Measurements from ENCODE around the gene RNF181.

The RNF181 gene

GRCh38 chr2:85549826-85550225, 45.7 kb upstream of the RNF181 start:
- DNase-seq (ENCODE audit: low spot score): no peak
- TF ChIP-seq CTCF (IDR thresholded peaks at IDR 0.05; ENCODE audit: extremely low read depth, insufficient read depth, missing control alignments): no peak
- in situ Hi-C loops (cut with MboI; ENCODE audit: low pct_unique_long_range_greater_than_20kb, low sequenced_read_pairs, unreplicated experiment): loop anchor here (5.0 kb wide), 1 partner anchor 128 kb away; no protein-coding TSS in a partner anchor

- in situ Hi-C loops (cut with MboI; ENCODE audit: low pct_unique_long_range_greater_than_20kb, low sequenced_read_pairs, unreplicated experiment): loop anchor here (5.0 kb wide), 1 partner anchor 128 kb away; no protein-coding TSS in a partner anchor
- DNase-seq (ENCODE audit: low spot score): no peak
- no peak for TF ChIP-seq CTCF (IDR thresholded peaks at IDR 0.05; ENCODE audit: extremely low read depth, insufficient read depth, missing control alignments)
These were observed 45.1 kb upstream of the RNF181 start for GRCh38 chr2:85550486-85550885.

- TF ChIP-seq CTCF (IDR thresholded peaks at IDR 0.05; ENCODE audit: extremely low read depth, insufficient read depth, missing control alignments): peak; percentile 86
These were observed 43.6 kb upstream of the RNF181 start for GRCh38 chr2:85551698-85552678.

GRCh38 chr2:85553184-85553583, 42.4 kb upstream of the RNF181 start:
- DNase-seq (ENCODE audit: low spot score): no peak
- no peak for TF ChIP-seq CTCF (IDR thresholded peaks at IDR 0.05; ENCODE audit: extremely low read depth, insufficient read depth, missing control alignments)
- in situ Hi-C loops (cut with MboI; ENCODE audit: low pct_unique_long_range_greater_than_20kb, low sequenced_read_pairs, unreplicated experiment): loop anchor here (5.0 kb wide), 1 partner anchor 131 kb away; no protein-coding TSS in a partner anchor

More at GRCh38 chr2:85551698-85552678, 43.6 kb upstream of the RNF181 start:
- peak; percentile 69 for DNase-seq (ENCODE audit: low spot score)
- in situ Hi-C loops (cut with MboI; ENCODE audit: low pct_unique_long_range_greater_than_20kb, low sequenced_read_pairs, unreplicated experiment): loop anchor here (5.0 kb wide), 1 partner anchor 130 kb away; no protein-coding TSS in a partner anchor

GRCh38 chr2:85554980-85555612, 40.4 kb upstream of the RNF181 start:
- in situ Hi-C loops (cut with MboI; ENCODE audit: low pct_unique_long_range_greater_than_20kb, low sequenced_read_pairs, unreplicated experiment): loop anchor here (5.0 kb wide), 1 partner anchor 133 kb away; no protein-coding TSS in a partner anchor
- no peak for DNase-seq (ENCODE audit: low spot score)
- no peak for TF ChIP-seq CTCF (IDR thresholded peaks at IDR 0.05; ENCODE audit: extremely low read depth, insufficient read depth, missing control alignments)

- in situ Hi-C loops (cut with MboI; ENCODE audit: low pct_unique_long_range_greater_than_20kb, low sequenced_read_pairs, unreplicated experiment): no loop called here
- DNase-seq (ENCODE audit: low spot score): no peak
- no peak for TF ChIP-seq CTCF (IDR thresholded peaks at IDR 0.05; ENCODE audit: extremely low read depth, insufficient read depth, missing control alignments)
These were observed 38.4 kb upstream of the RNF181 start for GRCh38 chr2:85557130-85557529.

Measured in GM13977 (cell line).